UCSD-AML1 (cell line): Measurements from ENCODE around the gene KANK2.
"Not testable (repeated sequence)": the region's sequence is repeated elsewhere in the genome, so short reads cannot be mapped to it uniquely, and the experiment has no call there.

ENCODE experiments used
- DNase-seq: peaks from one replicate; lab custom pipeline; 2025; ENCODE audit not compliant: unreplicated experiment; lab: John Stamatoyannopoulos, UW

The KANK2 gene

DNA sequence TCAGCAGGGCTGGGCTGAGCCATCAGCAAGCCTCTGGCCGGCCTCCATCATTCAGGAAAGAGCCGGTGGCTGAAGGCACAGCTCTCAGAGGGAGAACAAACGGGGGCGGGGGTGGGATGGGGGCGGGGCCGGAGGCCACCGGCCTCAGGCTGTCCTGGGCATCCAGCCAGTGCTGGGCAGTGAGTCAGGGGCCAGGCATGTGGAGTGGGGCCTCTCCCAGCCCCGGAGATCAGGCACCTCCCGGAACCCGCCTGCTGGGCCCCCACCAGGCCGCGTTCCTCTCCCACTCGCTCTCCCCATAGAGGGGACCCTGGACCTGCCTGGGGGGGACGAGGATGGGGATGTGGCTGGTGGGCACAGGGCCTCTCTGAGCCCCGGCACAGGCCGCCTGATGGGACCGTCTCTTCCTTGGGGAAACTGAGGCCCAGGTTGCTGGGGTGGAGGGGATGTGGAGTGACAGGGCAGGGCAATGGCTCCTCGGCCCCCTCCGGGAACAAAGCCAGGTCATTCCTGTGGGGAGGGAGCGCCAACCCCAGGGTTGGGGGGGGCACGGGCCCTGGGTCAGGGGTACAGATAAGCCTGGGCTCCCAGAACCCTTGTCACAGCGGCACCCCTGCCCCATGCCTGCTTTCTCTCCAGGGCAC lies 54.7 kb downstream of the KANK2 start:
- no peak for DNase-seq

DNA sequence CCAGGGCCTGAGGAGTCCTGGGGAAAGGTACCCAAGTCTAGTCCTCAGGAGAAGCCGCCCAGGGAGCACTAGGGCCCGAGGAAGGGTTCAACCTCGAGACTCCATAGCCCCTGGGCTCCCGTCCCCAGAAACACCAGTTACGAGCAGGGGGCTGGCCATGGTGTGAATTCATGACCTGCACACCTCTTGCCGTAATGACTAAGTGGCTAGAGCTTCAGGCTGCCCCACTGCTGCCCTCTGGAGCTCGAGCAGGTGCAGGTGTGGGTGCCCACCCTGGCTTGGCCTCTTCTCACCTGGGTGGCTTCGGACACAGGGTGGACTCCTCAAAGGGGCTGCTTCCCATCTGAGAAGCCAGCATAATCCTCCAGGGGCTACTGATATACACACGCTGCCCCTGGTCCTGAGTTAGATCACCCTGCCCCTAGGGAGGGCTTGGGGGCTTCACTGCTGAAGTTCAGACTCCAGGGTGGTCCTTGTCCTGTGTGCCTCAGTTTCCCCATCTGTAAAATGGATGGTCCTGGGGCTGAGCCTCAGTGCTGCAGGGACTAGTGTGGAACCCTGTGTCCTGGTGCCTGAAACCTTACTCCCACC lies 55.3 kb downstream of the KANK2 start:
- no peak for DNase-seq

DNA sequence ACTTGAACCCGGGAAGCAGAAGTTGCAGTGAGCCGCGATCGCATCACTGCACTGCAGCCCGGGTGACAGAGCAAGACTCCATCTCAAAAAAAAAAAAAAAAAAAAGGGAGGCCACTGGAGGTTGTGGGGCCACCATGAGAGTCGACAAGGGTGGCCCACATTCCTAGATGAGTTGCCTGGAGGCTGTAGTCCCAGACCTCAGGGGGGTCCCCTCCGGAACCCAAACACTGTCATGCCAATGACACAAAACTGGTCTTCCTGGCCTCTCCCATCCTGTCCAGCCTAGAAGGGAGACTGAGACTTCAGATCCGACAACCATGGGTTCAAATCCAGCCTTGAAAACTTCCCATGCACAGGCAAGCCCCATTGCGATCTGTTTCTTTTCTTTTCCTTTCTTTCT lies 56.4 kb downstream of the KANK2 start:
- DNase-seq, result no peak

DNA sequence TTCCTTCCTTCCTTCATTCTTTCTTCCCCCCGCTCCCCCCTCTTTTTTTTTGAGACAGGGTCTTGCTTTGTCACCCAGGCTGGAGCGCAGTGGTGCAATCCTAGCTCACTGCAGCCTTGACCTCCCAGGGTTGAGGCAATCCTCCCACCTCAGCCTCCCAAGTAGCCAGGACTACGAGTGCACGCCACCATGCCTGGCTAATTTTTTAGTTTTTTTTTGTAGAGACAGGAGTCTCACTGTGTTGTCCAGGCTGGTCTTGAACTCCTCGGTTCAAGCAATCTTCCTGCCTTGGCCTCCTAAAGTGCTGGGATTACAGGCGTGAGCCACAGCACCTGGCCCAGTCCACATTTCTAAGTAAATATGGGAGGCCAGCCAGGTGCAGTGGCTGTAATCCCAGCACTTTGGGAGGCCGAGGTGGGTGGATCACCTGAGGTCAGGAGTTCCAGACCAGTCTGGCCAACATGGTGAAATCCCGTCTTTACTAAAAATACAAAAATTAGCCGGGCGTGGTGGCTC lies 57.3 kb downstream of the KANK2 start:
- DNase-seq, result not testable (repeated sequence)

DNA sequence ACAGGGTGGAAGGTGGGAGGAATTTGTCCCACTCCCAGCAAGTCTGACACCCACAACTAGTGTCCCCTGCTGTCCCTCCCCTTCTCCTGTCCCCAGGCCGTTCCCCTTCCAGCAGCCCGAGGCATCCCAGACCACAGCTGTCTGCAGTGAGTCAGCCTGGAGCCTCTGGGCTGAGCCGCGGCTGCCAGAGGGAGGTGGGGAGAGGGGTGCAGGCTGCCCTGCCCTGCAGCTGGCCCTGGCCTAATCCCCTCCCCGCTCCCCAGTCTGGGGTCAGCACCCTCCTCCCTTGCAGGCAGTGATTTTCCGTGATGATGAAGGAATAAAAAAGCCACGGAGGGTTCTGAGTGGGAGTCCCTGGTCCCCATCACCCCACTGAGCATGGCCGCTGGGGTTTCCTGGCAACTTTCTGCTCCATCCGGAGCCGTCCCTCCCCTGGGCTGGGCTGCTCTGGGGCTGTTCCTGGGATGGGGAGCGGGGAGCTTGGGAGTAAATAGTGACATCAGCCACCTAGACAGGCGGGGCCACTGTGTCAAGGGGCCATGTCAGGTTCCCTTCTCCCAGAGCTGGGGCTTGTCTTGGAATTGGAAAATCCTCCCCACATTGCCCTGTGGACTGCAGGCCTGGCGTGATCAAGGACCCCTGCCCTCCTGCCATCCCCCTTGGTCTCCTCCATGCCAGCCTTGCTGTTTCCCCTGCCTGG lies 58.6 kb downstream of the KANK2 start:
- peak; percentile 39 for DNase-seq

DNA sequence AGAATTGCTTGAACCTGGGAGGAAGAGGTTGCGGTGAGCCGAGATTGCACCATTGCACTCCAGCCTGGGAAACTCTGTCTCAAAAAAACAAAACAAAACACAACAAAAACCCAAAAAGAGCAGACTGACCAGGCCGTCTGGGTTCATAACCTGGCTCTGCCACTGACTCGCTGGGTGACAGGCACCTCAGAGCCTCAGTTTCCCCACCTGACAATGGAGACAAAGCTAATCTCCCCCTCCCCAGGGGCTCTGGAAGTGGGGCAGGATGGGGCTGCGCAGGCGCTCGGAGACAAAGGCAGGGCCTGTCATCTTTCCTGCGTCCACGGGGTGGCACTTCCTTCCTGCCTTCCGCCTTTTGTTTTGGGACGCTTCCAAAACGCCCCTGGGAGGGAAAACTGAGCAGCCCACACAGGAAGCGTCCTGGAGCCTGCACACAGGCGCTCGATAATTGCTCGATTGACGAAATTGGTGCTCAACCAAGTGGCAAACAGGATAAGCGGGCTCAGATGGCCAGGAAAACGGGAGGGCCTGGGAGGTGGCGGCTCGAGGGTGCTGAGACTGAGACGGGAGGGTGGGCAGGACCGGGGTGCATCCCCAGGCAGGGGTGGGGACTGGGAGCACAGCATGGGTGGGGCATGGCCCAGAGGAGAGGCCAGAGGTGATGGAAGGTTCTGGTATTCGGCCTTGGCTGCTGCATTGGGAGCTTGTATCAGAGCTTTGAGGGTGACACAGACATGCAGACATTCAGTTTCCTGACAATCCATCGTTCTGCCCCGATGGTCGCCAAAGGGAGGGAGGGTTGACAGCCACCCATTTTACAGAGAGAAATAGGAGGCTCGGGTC lies 59.6 kb downstream of the KANK2 start:
- DNase-seq, result peak; percentile 70

DNA sequence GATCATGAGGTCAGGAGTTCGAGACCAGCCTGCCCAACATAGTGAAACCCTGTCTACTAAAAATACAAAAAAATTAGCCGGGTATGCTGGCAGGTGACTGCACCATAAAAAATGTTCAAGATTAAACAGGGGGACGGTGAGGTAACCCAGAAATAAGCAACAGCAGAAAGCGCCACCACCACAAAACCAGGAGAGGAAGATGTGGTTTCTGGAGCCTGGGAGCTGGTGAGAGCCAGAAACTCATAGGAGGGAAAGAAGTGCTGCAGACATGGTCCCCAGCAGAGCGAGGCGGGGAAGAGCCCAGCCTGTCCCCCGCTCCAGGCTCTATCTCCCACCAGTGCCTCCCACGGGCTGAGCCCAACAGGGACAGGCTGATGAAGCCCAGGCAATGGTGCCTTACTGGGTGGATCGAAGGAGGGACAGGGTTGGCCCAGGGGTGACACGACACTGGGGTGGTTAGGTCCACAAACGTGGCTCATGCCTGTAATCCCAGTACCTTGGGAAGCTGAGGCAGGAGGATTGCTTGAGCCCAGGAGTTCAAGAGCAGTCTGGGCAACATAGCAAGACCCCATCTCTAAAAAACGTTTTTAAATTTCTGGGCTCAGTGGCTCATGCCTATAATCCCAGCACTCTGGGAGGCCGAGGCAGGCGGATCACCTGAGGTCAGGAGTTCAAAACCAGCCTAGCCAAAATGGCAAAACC lies 60.8 kb downstream of the KANK2 start:
- DNase-seq, result peak; percentile 18

DNA sequence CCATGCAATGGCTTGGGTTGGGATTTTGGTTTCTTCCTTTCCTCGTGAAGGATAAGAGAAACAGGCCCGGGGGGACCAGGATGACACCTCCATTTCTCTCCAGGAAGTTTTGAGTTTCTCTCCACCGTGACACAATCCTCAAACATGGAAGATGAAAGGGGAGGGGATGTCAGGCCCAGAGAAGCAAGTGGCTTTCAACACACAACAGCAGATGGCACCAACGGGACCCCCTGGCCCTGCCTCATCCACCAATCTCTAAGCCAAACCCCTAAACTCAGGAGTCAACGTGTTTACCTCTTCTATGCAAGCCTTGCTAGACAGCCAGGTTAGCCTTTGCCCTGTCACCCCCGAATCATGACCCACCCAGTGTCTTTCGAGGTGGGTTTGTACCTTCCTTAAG lies 65.9 kb downstream of the KANK2 start:
- no peak for DNase-seq

DNA sequence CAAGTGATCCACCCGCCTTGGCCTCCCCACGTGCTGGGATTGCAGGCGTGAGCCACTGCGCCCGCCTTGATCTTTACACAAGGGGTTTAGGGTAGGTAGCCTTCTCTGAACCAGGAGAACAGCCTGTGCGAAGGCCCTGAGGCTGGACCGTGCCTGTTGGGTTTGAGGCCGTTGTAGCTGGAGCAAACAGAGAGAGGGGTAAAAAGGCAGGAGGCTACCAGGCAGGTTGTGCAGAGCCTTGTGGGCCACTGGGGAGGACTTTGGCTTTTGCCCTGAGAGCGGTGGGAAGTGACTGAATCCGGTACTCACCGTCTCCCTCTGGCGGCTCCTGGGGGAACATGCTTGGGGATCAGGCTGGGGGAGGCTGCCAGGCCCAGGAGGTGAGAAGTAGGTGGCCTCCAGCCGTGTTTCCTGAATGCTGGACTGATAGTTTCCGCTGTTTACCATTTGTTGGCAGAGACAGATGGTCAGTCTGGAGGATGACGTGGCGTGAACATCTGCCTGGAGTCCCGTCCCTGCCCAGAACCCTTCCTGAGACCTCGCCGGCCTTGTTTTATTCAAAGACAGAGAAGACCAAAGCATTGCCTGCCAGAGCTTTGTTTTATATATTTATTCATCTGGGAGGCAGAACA lies 66.4 kb downstream of the KANK2 start:
- DNase-seq, result peak; percentile 71

DNA sequence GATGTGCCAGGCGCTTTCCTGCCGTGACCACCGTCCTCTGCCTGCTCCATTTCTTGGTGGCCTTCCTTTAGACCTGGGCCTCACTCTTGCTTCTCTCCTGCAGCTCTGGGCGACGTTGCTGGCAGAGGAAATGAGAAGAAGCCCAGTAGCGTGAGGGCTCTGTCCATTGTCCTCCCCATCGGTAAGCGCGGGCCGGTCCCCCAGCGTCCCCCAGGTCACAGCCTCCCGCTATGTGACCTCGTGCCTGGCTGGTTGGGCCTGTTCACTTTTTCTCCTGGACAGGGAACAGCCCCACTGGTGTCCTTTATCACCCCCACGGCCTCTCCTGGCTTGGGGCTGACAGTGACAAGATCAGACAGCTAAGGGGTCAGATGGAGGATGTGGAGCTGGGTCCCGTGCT lies 69.4 kb downstream of the KANK2 start:
- no peak for DNase-seq

DNA sequence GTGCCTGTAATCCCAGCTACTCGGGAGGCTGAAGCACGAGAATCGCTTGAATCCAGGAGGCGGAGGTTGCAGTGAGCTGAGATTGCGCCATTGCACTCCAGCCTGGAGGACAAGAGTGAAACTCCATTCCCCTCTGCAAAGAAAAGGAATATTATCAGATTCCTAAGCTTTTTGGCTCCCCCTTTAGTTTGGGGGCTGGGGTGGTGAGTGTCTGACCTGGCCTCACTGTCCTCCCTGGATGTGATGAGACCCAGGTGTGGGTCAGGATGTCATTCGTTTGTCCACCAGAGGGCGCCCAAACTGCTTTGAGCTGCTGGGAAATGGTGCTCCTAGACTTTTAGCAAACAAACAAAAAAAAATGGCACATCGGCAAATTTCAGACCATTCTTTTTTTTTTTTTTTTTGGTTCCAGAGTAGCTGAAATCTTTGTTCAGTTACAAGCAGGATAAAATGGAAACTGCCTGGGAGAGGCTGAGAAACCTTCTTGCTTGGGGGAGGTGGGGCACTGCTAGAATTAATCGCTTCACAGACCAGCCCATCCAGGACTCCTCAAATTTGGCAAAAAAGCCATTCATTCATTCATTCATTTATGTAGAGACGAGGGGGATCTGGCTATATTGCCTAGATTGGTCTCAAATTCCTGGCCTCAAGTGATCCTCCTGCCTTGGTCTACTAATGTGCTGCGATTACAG lies 71.2 kb downstream of the KANK2 start:
- peak; percentile 58 for DNase-seq

DNA sequence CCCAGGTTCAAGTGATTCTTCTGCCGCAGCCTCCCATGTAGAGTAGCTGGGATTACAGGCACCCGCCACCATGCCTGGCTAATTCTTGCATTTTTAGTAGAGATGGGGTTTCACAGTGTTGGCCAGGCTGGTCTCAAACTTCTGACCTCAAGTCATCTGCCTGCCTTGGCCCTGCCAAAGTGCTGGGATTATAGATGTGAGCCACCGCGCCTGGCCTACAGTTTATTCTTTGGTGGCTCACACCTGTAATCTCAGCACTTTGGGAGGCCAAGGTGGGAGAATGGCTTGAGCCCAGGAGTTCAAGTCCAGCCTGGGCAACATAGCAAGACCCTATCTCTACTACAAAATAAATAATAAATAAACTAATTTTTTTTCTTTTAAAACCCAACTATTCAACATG lies 73.2 kb downstream of the KANK2 start:
- not testable (repeated sequence) for DNase-seq

DNA sequence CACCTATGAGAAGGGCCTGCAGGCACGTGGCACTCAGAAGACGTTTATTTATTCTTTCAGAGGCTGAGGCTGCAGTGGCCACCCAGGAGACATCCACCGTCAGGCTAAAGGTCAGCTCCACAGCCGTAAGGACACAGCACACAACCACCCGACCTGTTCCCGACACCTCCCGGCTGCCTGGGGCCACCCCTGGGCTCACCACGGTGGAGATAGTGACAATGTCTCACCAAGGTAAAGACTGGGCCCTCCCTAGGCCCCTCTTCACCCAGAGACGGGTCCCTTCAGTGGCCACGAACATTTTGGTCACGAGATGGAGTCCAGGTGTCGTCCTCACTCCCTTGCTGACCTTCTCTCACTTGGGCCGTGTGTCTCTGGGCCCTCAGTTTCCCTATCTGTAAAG lies 74.2 kb downstream of the KANK2 start:
- no peak for DNase-seq

DNA sequence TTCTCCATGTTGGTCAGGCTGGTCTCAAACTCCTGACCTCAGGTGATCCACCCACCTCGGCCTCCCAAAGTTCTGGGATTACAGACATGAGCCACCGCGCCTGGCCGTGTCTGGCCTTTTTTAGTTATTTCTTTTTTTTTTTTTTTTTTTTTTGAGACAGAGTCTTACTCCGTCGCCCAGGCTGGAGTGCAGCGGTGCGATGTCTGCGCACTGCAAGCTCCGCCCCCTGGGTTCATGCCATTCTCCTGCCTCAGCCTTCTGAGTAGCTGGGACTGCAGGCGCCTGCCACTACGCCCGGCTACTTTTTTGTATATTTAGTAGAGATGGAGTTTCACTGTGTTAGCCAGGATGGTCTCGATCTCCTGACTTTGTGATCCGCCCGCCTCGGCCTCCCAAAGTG lies 75.4 kb downstream of the KANK2 start:
- not testable (repeated sequence) for DNase-seq

DNA sequence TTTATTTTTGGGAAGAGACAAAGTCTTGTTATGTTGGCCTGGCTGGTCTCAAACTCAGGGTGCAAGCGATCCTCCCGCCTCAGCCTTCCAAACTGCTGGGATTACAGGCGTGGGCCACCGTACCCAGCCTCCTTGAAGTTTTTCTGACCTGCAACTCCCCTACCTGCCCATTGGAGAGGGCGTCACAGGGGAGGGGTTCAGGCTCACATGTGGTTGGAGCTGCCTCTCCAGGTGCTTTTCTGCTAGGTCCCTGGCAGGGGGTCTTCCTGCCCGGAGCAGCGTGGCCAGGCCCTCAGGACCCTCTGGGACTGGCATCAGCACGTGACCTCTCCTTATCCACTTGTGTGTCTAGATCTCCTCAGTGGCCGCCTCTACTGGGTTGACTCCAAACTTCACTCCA lies 80.8 kb downstream of the KANK2 start:
- no peak for DNase-seq

DNA sequence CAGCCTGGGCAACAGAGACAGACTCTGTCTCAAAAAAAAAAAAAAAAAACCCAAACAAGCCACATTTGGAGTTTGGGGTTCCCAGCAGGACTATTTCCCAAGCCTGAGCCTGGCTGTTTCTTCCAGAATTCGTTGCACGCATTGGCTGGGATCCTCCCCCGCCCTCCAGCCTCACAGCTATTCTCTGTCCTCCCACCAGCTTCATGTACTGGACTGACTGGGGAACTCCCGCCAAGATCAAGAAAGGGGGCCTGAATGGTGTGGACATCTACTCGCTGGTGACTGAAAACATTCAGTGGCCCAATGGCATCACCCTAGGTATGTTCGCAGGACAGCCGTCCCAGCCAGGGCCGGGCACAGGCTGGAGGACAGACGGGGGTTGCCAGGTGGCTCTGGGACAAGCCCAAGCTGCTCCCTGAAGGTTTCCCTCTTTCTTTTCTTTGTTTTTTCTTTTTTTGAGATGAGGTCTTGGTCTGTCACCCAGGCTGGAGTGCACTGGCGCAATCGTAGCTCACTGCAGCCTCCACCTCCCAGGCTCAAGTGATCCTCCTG lies 81.4 kb downstream of the KANK2 start:
- DNase-seq, result no peak

DNA sequence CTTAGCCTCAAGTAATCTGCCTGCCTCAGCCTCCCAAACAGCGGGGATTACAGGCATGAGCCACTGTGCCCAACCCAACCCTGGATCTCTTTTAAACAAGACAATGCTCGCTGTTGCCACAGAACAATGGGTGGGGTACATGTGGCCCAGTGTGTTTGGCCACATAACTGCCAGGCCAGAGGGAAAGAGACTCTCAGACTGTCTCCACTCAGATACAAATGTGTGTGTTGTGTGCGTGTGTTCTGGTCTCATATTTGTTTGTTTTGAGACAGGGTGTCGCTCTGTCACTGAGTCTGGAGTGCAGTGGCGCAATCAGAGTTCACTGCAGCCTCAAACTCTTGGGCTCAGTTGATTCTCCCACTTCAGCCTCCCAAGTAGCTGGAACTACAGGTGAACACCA lies 82.3 kb downstream of the KANK2 start:
- DNase-seq, result no peak
